Glomerular visceral epithelial cell (primary cell): Measurements from ENCODE around the gene PDE1C.
"Not testable (repeated sequence)": the region's sequence is repeated elsewhere in the genome, so short reads cannot be mapped to it uniquely, and the experiment has no call there.

ENCODE experiments used
- DNase-seq: peaks from one replicate; pipeline ENCODE4 v3.0.0-alpha.2; 2016; ENCODE audit errors: extremely low spot score

Gene PDE1C

DNA sequence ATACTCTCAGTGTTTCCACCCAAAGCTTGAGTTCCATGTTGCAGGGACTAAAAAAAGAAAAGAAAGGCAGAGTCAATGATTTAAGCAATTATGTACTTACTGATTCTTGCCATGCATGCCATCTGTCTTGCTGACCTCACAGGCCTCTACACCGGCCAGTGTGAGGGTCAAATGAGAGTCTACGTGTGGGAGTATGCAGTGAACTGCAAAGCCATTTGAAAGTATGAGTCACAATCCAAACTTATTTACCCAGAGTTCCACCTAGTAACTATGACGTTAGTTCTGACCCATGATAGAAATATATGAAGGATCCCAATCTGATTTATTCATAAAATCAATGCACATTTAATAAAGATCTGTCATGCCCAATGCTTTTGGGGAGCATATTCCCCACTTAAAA is 26.5 kb downstream of the PDE1C start:
- peak; percentile 83 for DNase-seq

DNA sequence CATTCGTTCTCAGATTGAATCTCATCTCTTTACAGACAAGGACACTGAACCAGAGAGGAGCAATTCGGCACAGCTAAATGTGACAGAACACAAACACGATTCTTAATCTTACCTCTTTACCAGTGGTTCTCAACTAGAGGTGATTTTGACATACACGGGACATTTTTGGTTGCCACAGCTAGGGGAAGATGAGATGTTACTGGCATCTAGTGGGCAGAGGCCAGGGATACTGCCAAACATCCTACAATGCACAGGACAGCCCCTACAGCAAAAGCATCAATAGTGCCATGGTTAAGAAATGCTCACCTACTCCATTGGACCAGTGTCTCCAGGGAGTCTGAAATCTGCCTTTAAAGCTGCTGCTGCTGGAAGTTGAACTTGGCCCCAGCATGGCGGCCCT is 27.3 kb downstream of the PDE1C start:
- DNase-seq, result no peak

GRCh38 chr7:32039000-32039756 is 31.0 kb downstream of the PDE1C start:
- DNase-seq, result no peak

GRCh38 chr7:32037650-32038198 is 32.5 kb downstream of the PDE1C start:
- no peak for DNase-seq

- DNase-seq, result peak; percentile 39
Observed at GRCh38 chr7:32036557-32036956, 33.6 kb downstream of the PDE1C start.

DNA sequence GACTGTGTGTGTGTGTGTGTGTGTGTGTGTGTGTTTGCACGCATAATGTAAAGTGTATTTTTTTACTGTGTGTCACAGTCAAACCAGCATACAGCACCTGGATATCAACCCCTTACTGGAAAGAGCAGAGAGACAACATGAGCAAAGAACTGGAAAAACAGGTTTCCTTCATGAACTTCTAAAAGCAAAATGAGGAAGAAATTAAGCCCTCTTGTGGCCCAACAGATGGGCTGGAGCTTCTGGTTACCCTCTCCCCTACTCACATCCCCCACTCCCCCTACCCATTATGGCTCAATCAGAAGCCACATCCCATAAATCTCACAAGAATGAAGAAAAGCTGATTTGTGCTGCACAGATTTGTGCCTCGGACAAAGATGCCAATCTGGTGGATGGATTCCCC is 36.2 kb downstream of the PDE1C start:
- no peak for DNase-seq

DNA sequence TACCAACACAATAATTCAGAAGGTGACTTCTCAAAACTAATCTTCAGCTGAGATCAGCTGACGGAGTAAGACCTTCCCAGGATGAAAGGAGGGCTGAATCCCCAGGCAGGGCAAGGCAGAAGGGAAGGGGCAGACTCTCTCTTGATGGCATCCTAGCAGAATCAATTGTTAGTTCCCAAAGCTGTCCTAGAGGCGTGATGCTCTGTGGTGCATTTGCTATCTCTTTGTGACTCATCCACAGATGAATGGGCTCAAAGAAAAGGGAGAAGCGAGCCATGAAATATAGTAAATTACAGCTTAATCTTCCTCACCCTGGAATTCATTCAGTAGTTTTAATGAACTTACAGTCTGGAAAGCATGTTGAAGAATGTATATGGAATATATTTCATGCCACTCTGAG is 37.2 kb downstream of the PDE1C start:
- peak; percentile 18 for DNase-seq

GRCh38 chr7:32032211-32032610 is 38.0 kb downstream of the PDE1C start:
- no peak for DNase-seq

DNA sequence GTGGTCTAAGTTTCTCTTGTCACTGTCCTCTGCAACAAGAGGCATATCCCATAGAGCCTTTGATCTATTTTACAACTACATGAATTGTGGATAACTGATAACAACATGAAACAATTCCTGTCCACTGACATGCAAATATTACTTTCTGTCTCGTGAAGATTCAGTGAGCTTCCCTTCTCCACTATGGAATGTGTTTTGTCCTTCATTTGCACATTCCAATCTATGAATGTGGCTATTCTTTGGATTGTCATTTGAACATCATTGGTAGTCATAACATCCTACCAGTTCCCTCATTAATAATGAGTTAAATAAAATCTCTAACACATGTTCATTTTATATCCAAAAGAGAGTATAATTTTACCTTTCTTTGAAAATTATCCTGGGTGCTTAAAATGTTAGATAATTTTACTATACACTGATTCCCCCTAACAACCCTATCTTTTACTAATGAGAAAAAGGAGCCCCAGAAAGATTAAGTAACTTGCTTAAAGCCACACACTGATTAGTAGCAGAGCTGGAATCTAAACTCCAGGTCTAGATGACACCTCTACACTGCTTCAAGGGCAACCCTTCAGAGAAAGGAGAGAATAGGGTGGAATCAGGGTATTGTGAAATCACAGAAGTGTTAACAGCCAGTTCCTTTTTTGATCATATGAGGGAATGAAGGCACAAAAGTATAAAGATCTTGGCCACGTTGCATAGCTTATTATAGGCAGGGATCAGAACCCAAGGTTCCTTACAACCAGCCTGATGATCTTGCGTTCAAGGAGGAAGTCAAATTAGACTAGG is 39.1 kb downstream of the PDE1C start:
- DNase-seq, result peak; percentile 16

DNA sequence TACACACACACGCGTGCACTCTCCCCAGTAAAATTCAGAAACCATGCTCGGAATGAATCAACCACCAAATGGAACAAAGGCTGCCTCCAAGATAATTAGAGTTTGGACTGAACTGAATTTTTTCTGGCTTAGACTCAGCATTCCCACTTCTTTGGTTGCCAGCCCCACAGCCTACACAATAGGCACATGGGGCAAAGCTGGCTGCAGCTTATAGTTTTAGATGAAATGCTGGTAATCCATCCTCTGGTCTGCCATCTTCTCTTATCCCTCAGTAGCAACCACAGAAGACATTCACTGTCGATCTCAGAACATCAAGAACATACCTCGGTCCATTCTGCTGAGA is 44.2 kb downstream of the PDE1C start:
- DNase-seq, result no peak

DNA sequence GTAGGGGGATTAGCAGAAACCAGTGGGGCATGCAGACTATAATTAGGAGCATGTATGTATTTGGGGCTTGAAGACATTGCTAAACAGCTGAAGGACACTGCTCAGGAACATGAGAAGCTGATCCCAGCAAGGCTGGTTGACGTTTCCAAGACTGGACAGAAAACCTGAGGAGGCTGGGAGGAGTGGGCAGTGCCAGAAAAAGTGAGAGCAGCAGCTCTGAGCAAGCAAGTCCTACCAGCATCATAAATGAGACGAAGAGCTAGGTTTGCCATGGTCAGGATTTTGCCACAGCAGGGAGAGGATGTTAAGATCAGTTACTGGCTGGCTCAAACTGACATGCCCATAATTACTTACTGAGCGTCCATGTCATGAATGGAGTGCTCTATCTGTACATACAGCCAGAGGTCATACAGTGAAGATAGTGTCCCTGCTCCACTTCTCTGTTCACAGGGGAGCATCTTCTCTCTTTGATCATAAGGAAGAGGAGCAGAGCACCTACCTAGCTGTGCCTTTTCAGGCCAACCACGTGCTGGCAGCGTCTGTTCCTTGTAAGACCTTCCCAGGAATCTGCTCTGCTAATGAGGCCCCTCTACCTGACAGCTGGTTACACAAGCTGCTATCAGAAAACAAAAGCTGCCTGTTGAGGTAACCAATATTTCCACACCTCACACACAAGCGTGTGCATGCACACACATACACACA is 44.7 kb downstream of the PDE1C start:
- DNase-seq, result no peak

DNA sequence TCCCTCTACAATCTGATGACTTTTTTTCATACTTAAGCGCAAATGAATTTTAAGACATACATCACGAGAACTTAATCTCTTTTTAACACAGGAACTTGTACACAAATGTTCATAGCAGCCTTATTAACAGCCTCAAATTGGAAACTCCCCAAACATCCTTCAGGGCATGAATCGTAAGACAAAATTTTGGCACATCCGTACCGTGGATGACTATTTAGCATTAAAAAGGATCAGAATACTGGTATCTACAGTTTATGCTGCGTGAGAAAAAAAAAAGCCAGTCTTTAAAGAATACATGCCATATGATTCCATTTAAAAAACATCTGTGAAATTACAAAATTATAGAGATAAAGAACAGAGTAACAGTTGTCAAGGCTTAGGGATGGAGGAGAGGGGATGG is 46.8 kb downstream of the PDE1C start:
- DNase-seq, result no peak

DNA sequence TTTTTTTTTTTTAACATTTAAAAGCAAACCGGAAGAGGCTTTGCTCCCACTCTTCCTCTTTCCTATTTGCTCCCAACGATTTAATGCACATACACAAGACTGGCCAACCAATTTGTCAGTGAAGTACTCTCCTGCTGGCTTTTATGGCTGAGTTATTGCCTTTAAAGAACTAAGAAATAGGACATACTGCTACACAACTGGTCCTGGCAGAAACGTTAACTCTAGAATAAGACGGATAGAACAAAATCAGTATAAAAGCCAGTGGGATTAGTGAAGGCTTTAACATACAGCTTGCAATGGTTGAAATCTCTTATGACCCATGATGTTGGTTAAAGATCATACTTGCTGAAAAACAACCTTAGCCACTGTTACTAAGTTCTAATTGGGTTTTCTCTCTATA is 47.2 kb downstream of the PDE1C start:
- DNase-seq, result no peak

- no peak for DNase-seq
Observed at GRCh38 chr7:32020551-32021159, 49.6 kb downstream of the PDE1C start.

- DNase-seq, result peak; percentile 24
Observed at GRCh38 chr7:32018845-32019578, 51.2 kb downstream of the PDE1C start.

- DNase-seq, result no peak
Observed at GRCh38 chr7:32015133-32015532, 55.1 kb downstream of the PDE1C start.

- not testable (repeated sequence) for DNase-seq
Observed at GRCh38 chr7:32013471-32013870, 56.7 kb downstream of the PDE1C start.

DNA sequence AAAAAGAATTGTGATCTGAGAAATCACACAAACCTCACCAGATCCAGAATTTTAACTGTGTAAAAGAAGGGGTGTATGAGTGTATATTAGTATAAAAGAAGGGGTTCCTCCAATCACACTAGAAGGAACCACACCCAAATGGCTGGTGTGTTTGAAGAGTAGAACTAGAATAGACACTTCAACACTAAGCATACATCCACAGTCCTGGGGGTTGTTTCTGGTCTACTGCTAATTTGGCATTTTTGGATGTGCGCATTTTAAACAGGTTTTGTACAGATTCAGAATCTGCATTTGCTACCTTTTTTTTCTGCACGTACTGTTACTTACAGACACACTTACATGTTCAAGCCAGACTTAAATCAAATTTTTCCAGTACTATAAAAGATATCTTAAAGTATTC is 64.6 kb downstream of the PDE1C start:
- DNase-seq, result no peak

DNA sequence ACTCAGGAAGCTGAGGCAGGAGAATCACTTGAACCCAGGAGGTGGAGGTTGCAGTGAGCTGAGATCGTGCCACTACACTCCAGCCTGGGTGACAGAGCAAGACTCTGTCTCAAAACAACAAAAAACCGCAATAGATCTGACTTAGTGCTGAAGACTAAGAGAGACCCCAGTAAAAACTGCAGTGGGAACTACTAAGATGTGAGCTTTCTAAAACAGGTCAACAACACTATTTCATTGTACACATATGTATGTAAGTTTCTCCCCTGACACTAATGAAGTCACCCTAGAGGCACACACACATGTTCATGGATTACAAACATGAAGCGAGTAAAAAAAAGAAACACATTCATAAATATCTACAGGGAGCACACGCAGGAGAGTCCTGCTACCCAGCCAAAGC is 68.3 kb downstream of the PDE1C start:
- no peak for DNase-seq

- DNase-seq, result no peak
Observed at GRCh38 chr7:31997423-31997822, 72.8 kb downstream of the PDE1C start.

GRCh38 chr7:31995134-31995533 is 75.1 kb downstream of the PDE1C start:
- DNase-seq, result no peak
